Measurements from ENCODE around the gene TBC1D22B. TPM values are rescaled to one million over a fixed set of nuclear protein-coding genes. Genes with fewer than 3 reads are reported as not detected.
A peak's percentile ranks its signal among the peaks of the same experiment; 100 is the strongest.

Gene TBC1D22B
- total RNA-seq, 1 experiment from 2014 or later, result 12.9 TPM

GRCh38 chr6:37222992-37223391 lies 34.6 kb upstream of the TBC1D22B start:
- Histone ChIP-seq H3K79me1 (ENCODE audit: insufficient read depth, low read depth, low read length, poor library complexity, severe bottlenecking) (no peaks in the 10 kb centered on the region), H3K27ac (ENCODE audit: insufficient read length, low read depth, low read length) (no peak overlapping the region), H3K4me1 (ENCODE audit: insufficient read depth, low read length) (no peaks in the 10 kb centered on the region), H3K23me2 (ENCODE audit: insufficient read length, low read depth, low read length, poor library complexity, severe bottlenecking) (peaks cover 3% of the 10 kb centered on the region), H3K9me3 (ENCODE audit: control insufficient read depth, low read depth, low read length) (no peaks in the 10 kb centered on the region), H2AFZ (ENCODE audit: low read length) (no peak overlapping the region), H2BK15ac (ENCODE audit: low read depth, low read length) (no peak overlapping the region), H3K23ac (ENCODE audit: insufficient read length, low read depth, low read length) (no peak overlapping the region), H2BK20ac (ENCODE audit: low read depth, low read length, poor library complexity, severe bottlenecking) (no peak overlapping the region), H3K27me3 (ENCODE audit: insufficient read depth, low read length) (no peaks in the 10 kb centered on the region), H3K56ac (ENCODE audit: insufficient read length, low read depth, low read length) (no peak overlapping the region), H3K79me2 (ENCODE audit: insufficient read depth, low read length) (no peaks in the 10 kb centered on the region), H2BK120ac (ENCODE audit: low read depth, low read length, poor library complexity, severe bottlenecking) (no peak overlapping the region), H4K5ac (ENCODE audit: insufficient read length, low read depth, low read length) (no peak overlapping the region), H3K18ac (ENCODE audit: insufficient read length, low read depth, low read length) (no peak overlapping the region), H4K91ac (ENCODE audit: insufficient read length, low read depth, low read length) (no peak overlapping the region), H3K9ac (ENCODE audit: extremely low read depth, insufficient read length, low read length) (no peak overlapping the region), H3K4me2 (ENCODE audit: insufficient read depth, insufficient read length, low read length) (no peak overlapping the region), H2AK5ac (ENCODE audit: insufficient read length, low read length) (no peak overlapping the region), H2BK5ac (ENCODE audit: insufficient read length, low read length) (no peak overlapping the region), H3K14ac (ENCODE audit: insufficient read depth, low read length) (no peak overlapping the region), H3K4ac (ENCODE audit: low read depth, low read length) (no peak overlapping the region), H4K8ac (replicated peaks; ENCODE audit: insufficient read length, low read depth, low read length) (no peak overlapping the region), H2BK12ac (ENCODE audit: insufficient read length, low read depth, low read length) (no peak overlapping the region), H3T11ph (ENCODE audit: low read length) (no peak overlapping the region), H4K20me1 (ENCODE audit: control insufficient read depth, insufficient read depth, insufficient read length) (no peaks in the 10 kb centered on the region)
- peak overlapping the region in 2 of 3 experiments; percentile 87 to 92; a peak in 5 of 7 replicates for H3K27ac Mint-ChIP-seq
- H3K4me1 Mint-ChIP-seq, result peaks cover 12% of the 10 kb centered on the region in 2 experiments
- TF ChIP-seq, protein P1, sequence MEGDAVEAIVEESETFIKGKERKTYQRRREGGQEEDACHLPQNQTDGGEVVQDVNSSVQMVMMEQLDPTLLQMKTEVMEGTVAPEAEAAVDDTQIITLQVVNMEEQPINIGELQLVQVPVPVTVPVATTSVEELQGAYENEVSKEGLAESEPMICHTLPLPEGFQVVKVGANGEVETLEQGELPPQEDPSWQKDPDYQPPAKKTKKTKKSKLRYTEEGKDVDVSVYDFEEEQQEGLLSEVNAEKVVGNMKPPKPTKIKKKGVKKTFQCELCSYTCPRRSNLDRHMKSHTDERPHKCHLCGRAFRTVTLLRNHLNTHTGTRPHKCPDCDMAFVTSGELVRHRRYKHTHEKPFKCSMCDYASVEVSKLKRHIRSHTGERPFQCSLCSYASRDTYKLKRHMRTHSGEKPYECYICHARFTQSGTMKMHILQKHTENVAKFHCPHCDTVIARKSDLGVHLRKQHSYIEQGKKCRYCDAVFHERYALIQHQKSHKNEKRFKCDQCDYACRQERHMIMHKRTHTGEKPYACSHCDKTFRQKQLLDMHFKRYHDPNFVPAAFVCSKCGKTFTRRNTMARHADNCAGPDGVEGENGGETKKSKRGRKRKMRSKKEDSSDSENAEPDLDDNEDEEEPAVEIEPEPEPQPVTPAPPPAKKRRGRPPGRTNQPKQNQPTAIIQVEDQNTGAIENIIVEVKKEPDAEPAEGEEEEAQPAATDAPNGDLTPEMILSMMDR (conservative IDR thresholded peaks at IDR 0.05), result no peak
- H3K36me3 Mint-ChIP-seq (ENCODE audit: insufficient read depth in 1 of 3, low read depth in 3 of 3), result no peaks in the 10 kb centered on the region
- H3K9me3 Mint-ChIP-seq, result no peaks in the 10 kb centered on the region
- H3K27me3 Mint-ChIP-seq (ENCODE audit: low read depth), result no peaks in the 10 kb centered on the region
- no peak for DNase-seq
- H3K4me3 Mint-ChIP-seq, result peak overlapping the region; percentile 79 to 90
